HCT116 (cell line): ENCODE measurements around the gene ZNHIT2. TPM values are rescaled to one million over a fixed set of nuclear protein-coding genes. Genes with fewer than 3 reads are reported as not detected.
A peak's percentile ranks its signal among the peaks of the same experiment; 100 is the strongest.

Source experiments
- ATAC-seq: fragments of 200-7000 bp; cut with Tn5 transposase; 2 replicates; pipeline ENCODE4 v1.9.1; 2020; ENCODE audit warnings: mild to moderate bottlenecking, moderate library complexity
- BruUV-seq: library from RNA; stranded (reverse); fragments of 400-500 nt; replicated peaks from 2 replicates; lab custom pipeline; 2021; lab: Mats Ljungman, UMichigan
- CTCF ChIA-PET: fragments of 300-600 bp; sonication (Branson Sonifier 250); formaldehyde crosslinking; loops from one replicate; lab custom pipeline; 2021; ENCODE audit warnings: antibody characterized with exemption; lab: Charles Lee
- POLR2A ChIA-PET: fragments of 300-600, 350-600 bp; sonication (Branson Sonifier 250); formaldehyde crosslinking; loops from one replicate; lab custom pipeline; 2021; ENCODE audit warnings: antibody characterized with exemption; lab: Charles Lee
- RAD21 ChIA-PET, 2 experiments: fragments of 300-600 bp; sonication (Branson Sonifier 250); formaldehyde crosslinking; loops; one replicate each; lab custom pipeline; 2023; ENCODE audit warnings: low total read pairs in 2 of 2; ENCODE audit not compliant: uncharacterized antibody in 2 of 2, unreplicated experiment in 2 of 2, low non-redundant PET in 1 of 2; lab: Charles Lee
- DNase-seq: peaks from one replicate; pipeline ENCODE4 v3.0.0-alpha.2; 2010; ENCODE audit warnings: low read depth, low spot score
- H2AFZ ChIP-seq: fragments of 200-600 bp; shearing (Covaris generic), sonication (generic); 2 replicates; pipeline ENCODE4 v1.6.1; 2017; ENCODE audit warnings: low read depth, mixed run types, mixed read lengths, antibody characterized with exemption, low read length; ENCODE audit not compliant: poor library complexity, severe bottlenecking
- H3K27ac ChIP-seq: 2 replicates; pipeline ENCODE4 v1.5.1; 2012; ENCODE audit warnings: low read depth, low read length
- H3K27me3 ChIP-seq: fragments of 200-600 bp; sonication (generic); 2 replicates; pipeline ENCODE4 v1.6.1; 2016; ENCODE audit warnings: mixed run types, low read length, mixed read lengths; ENCODE audit not compliant: insufficient read depth
- H3K36me3 ChIP-seq, 2 experiments: fragments of 200-500 bp in 1 of 2; fragments of 200-600 bp in 1 of 2; sonication (Bioruptor generic) in 1 of 2; sonication (generic) in 1 of 2; 2 replicates each; pipeline versions ENCODE4 v1.5.1 to v1.6.1; 2014 to 2016; ENCODE audit warnings: low read length in 2 of 2, inconsistent platforms in 1 of 2, mixed read lengths in 1 of 2, mixed run types in 1 of 2; ENCODE audit not compliant: insufficient read depth in 2 of 2, control insufficient read depth in 1 of 2
- H3K4me1 ChIP-seq, 2 experiments: fragments of 200-600 bp in 1 of 2; sonication (generic) in 1 of 2; 2 replicates each; pipeline versions ENCODE4 v1.5.1 to v1.6.1; 2012 to 2017; ENCODE audit warnings: low read length in 2 of 2, inconsistent platforms in 1 of 2, mild to moderate bottlenecking in 1 of 2, mixed read lengths in 1 of 2, mixed run types in 1 of 2, moderate library complexity in 1 of 2; ENCODE audit not compliant: insufficient read depth in 2 of 2, control insufficient read depth in 1 of 2
- H3K4me2 ChIP-seq: fragments of 200-600 bp; sonication (generic); 2 replicates; pipeline ENCODE4 v1.6.1; 2017; ENCODE audit warnings: mixed run types, low read length, mixed read lengths
- H3K4me3 ChIP-seq, 2 experiments: fragments of 200-600 bp in 1 of 2; sonication (generic) in 1 of 2; replicated peaks in 1 of 2; 2 replicates each; pipeline ENCODE4 v1.5.1; 2011 to 2016; ENCODE audit warnings: low read length in 2 of 2, control low read depth in 1 of 2, low read depth in 1 of 2, mild to moderate bottlenecking in 1 of 2, mixed read lengths in 1 of 2, mixed run types in 1 of 2
- H3K79me2 ChIP-seq: fragments of 200-600 bp; sonication (generic); 2 replicates; pipeline ENCODE4 v1.6.1; 2017; ENCODE audit warnings: mild to moderate bottlenecking, mixed run types, low read length, moderate library complexity, mixed read lengths; ENCODE audit not compliant: insufficient read depth
- H3K9ac ChIP-seq: fragments of 200-600 bp; sonication (generic); 2 replicates; pipeline ENCODE4 v1.6.1; 2016; ENCODE audit warnings: low read length, mixed read lengths
- H3K9me2 ChIP-seq: fragments of 200-600 bp; sonication (generic), shearing (Covaris generic); 2 replicates; pipeline ENCODE4 v1.6.1; 2017; ENCODE audit warnings: mixed run types, mild to moderate bottlenecking, moderate library complexity; ENCODE audit not compliant: insufficient read depth
- H3K9me3 ChIP-seq, 2 experiments: fragments of 200-500 bp in 1 of 2; fragments of 200-600 bp in 1 of 2; sonication (Bioruptor generic) in 1 of 2; sonication (generic) in 1 of 2; 2 replicates each; pipeline ENCODE4 v1.6.1; 2014 to 2017; ENCODE audit warnings: low read length in 2 of 2, mixed read lengths in 2 of 2, inconsistent platforms in 1 of 2, low read depth in 1 of 2, mild to moderate bottlenecking in 1 of 2, mixed run types in 1 of 2, moderate library complexity in 1 of 2; ENCODE audit not compliant: control insufficient read depth in 1 of 2, insufficient read depth in 1 of 2
- H4K20me1 ChIP-seq: fragments of 200-600 bp; sonication (generic), shearing (Covaris generic); 2 replicates; pipeline ENCODE4 v1.6.1; 2017; ENCODE audit warnings: mixed run types, mild to moderate bottlenecking, moderate library complexity; ENCODE audit not compliant: insufficient read depth
- CBX3 ChIP-seq: IDR thresholded peaks from 2 replicates; pipeline ENCODE4 v1.6.1; 2012; ENCODE audit warnings: low read depth
- REST ChIP-seq: IDR thresholded peaks from 2 replicates; pipeline ENCODE4 v1.6.1; 2012; ENCODE audit warnings: low read depth
- intact Hi-C: fragments of 100-400 bp; cut with micrococcal nuclease; formaldehyde crosslinking; loops from 2 replicates; pipeline ENCODE4 v1.10.0; 2022
- total RNA-seq: library from RNA; stranded (reverse); gene quantifications from one replicate; pipeline ENCODE4 v1.2.1, GENCODE V29; 2021; ENCODE audit not compliant: unreplicated experiment

The ZNHIT2 gene
- total RNA-seq, 1 experiment from 2014 or later, result 18.8 TPM

- no TSS peak for BruUV-seq
- peak overlapping the region; percentile 66 to 76 for H3K4me3 ChIP-seq
- ATAC-seq, result no peak
- CTCF ChIA-PET, result interaction anchor here (1.0 to 3.2 kb wide), 9 partner anchors 9 to 269 kb away, joined by 3 to 20 read pairs (median 4); partner anchors contain the start of genes ARL2, CAPN1, CDC42BPG and FAU
- H3K36me3 ChIP-seq, result peaks cover 0 to 13% of the 10 kb centered on the region in 2 experiments; a peak in 2 of 4 replicates
- POLR2A ChIA-PET, result interaction anchor here (1.3 to 1.7 kb wide), 2 partner anchors 9 to 194 kb away, joined by 3 to 15 read pairs; partner anchors contain the start of genes FAU and MRPL49
- H3K4me1 ChIP-seq, result peaks cover 22 to 52% of the 10 kb centered on the region in 2 experiments
- H2AFZ ChIP-seq, result no peak overlapping the region
- no peaks in the 10 kb centered on the region for H3K27me3 ChIP-seq
- DNase-seq, result no peak
- no peaks in the 10 kb centered on the region for H4K20me1 ChIP-seq
- RAD21 ChIA-PET, result no interaction called here
- peak overlapping the region; percentile 68 for H3K9ac ChIP-seq
- TF ChIP-seq REST, result no peak
- no peak for TF ChIP-seq CBX3
- intact Hi-C loops, result loop anchor here (5.0 to 10.0 kb wide), 2 partner anchors 69 to 199 kb away; partner anchors contain the start of genes ATG2A and CAPN1
- H3K79me2 ChIP-seq, result peaks cover 21% of the 10 kb centered on the region
- no peaks in the 10 kb centered on the region for H3K9me3 ChIP-seq
- no peaks in the 10 kb centered on the region for H3K9me2 ChIP-seq
- H3K27ac ChIP-seq, result peak overlapping the region; percentile 82
- H3K4me2 ChIP-seq, result peak overlapping the region; percentile 92
Observed at GRCh38 chr11:65113361-65113756, 4.1 kb downstream of the ZNHIT2 start.
